ENCODE data around the gene KIRREL3.

The KIRREL3 gene

DNA sequence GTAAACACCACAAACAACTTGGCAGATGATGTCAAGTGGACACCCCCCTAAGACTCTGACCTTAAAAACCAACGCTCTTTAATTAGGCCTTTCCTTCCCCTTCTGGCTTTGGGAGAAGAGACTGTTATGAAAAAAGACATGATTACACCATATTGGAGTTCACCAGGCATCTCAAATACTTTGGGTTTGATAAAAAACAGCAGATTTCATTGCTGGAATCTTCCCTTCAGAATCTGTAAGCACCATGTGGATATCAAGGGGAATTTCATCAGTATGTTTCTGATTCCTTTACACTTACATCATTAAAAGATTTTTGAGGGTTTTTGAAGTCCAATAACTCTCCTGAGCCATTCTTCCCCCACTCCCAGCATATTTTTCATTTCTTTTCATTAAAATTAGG lies 85.6 kb downstream of the KIRREL3 start:
- peak; percentile 34 for DNase-seq (ENCODE audit: low read depth)

DNA sequence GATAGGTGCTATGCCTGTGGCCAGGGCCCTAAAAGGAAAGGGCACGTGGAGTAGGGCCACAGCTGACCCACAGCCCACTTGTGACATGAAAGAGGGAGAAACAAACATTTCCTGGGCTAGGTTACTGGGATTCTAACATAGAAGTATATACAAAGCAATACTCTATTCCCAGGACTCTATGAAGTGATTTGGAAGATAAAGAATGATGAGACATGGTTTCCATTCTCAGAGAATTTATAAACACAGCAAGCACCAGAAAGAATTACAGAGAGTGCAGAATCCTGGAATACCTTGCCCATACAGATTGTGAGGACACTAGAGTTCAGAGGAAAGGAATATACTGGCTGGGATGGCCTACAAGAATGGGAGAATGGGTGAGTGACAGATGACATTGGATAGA lies 86.4 kb downstream of the KIRREL3 start:
- DNase-seq (ENCODE audit: low read depth), result no peak

DNA sequence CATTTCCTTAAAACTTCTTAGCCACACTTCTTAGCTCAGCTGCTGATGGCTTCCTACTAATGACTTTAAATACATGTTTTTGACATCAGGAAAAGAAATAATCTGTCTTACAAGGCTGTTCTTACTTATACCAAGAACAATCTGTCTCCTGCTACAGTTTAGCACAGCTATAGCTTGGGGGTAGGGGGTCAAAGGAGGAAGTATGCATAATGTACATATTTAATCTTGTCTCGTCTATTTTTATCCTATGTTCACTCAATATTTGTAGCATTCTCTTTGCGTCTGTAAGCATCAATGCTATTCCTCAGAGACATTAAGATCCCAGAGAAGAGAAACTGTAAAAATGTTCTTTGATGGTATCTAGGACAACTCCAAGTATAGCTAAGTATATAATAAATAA lies 96.0 kb downstream of the KIRREL3 start:
- DNase-seq (ENCODE audit: low read depth), result no peak

DNA sequence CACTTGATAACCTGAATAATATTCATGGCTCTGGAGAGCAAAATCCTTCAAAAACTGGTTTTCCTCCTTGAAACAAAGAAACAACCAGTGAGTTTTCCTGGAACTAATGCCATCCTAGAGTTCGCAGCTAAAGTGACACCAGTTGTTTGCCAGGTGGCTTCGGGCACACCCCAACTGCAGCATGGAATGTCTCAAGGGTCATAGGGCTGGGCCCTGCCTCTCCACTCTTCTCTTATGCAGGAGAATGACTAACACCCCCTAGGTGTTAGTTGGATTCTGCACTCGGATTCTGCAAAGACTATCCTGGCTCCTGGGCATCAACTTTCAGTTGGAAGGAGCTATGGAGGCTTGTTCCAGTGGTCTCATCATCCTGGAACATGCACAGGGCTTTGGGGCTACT lies 98.8 kb downstream of the KIRREL3 start:
- DNase-seq (ENCODE audit: low read depth), result no peak

DNA sequence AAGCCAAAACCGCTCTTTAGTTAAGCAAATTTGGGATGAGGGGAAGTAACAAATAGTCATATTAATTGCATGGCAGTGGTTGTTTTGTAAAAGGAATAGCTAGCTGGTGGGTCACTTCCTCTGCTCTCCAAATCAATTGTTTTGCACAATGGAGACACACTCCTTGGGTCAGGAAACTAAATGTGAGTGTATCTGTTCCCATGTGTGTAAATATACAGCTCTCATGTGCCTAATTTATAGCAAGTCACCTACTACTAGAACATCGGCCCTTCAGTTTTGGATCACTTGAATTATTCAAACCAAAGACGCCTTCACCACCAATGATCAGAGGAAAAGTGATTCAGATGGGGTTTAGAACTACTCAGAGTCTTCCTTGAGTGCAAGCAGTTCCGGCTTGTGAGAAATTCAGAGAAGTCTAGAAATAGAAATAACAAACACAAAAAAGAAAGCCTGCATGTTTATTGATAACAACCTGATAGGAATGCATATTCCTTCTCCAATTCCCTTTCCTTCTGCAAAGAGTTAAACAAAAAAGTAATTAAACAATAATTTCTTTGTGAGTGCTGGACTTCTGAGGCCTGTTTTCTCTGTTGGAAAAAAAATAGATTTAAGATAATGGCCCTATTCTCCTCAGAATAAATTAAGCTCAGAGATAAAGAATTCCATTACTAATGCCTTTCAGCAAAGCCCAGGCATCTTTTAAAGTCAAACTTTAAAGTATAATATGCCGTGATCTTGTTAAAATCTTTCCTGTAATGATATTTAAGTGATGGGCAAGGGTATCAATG lies 100.4 kb downstream of the KIRREL3 start:
- DNase-seq (ENCODE audit: low read depth), result no peak

DNA sequence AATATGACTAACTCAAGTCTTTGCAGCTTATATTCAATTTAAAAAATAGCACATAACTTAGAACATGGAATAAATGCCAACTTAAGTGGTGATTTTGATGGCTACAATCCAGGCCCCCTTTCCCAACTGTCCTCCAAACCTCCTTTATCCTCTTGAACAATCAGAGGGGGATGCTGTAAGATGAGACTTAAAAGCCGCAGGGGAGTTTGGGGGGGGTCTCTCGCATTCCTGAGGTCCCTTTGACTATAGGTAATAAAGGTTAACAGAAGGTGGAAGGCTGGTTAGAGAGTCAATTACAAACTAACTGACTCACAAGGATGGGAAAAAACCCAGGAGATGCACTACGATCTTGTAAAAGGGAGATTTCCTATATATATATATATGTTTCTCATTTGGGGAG lies 101.8 kb downstream of the KIRREL3 start:
- DNase-seq (ENCODE audit: low read depth), result no peak

DNA sequence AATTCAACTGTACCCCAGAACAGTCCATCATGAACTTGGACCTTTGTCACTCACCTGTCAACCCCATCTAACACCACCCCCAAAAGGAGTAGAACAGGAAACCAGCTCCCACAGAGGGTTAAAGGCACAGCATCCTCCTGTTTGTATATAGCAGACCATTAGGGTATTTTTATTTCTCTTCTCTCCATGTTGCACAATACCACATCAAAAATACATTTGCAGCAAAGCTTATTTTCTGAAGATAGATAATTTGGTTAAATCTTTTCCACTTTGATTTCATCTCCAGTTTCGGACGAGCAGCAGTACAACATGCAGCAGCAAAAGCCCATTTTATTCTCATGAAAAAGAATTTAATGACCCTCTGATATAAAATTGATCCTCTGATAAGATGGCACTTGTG lies 103.1 kb downstream of the KIRREL3 start:
- DNase-seq (ENCODE audit: low read depth), result no peak

DNA sequence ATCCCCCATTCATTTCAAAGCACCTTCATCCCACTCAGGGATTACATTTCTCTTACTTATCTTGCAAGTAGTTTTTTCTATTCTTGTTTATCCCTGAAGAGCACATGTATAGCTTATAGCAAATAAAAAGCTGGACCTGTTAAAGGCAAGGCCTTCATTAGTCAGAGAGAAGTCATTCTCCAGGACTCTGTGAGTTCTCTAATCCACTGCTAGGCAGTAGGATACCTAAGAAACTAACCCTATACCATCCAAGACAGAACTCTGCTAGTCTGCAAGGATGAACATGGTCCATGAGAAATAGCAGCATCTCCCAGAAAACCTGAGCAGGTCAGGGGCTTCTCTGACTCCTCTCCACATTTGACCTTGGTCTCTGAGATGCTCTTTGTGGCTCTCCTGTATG lies 104.5 kb downstream of the KIRREL3 start:
- no peak for DNase-seq (ENCODE audit: low read depth)

DNA sequence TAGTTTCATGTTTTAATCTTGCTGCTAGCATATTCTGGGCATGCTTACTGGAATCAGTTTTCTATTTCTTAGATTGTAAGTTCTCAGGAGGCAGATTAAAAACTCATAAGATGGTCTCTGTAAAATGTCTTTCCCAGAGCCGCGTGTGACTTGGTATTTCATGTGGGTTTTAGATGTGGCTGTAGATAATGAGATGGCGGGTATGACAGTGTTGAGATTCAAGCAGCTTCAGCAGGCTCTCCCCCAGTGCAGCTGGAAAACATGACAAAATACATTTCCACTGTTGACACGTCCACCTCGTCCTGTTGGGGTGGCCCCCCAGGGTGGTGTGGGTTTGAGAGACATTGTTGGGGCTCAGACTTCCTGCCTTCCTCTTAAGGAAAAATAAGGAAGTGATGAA lies 106.8 kb downstream of the KIRREL3 start:
- no peak for DNase-seq (ENCODE audit: low read depth)

DNA sequence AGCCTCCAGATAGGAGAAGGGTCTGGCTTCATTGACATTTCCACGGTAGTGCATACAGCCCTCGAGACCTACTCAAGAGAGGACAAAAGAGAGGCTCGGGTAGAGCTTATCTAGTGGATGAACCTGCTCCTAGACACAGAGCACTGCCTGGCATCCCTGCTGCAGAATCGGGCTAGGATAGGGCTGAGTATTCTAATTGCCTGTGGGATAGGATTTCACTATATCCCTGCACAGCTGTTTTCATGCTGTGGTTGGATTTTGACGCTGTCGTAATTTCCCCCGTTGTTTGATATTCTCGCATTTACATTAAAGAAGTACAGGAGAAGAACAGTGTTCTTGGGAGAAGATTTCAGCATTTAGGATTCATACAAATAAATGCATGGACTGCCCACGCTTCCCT lies 107.8 kb downstream of the KIRREL3 start:
- no peak for DNase-seq (ENCODE audit: low read depth)

DNA sequence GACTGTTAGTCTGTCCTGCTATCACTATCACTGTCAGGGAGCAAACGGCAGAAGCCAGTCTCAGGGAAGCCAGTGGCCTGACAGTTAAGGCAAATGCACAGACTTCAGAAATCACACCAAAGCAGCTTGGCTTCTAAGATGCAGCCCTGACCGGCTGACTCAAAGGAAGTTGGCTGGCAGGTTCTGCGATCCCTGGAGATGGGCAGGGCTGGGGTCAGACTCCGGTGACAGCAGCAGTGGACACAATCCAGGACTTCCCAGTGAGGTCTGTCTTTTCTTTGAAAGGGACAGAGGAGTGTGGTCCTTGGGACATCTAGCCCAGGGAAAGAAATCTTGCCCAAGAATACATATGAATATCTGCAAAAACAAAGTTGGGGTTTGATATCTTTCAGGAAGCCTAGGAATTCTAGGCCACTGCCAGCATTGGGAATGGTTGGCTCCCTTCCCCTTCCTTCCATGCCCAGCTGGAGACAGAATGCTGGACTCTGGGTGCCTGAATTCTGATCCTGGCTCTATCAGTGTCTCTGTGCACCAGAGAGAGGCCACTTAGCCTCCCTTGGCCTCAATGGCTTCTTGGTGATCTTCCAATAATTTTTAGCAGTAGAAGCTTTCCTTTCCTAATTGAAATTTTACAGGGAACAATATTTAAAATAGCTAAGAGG lies 108.9 kb downstream of the KIRREL3 start:
- no peak for DNase-seq (ENCODE audit: low read depth)

DNA sequence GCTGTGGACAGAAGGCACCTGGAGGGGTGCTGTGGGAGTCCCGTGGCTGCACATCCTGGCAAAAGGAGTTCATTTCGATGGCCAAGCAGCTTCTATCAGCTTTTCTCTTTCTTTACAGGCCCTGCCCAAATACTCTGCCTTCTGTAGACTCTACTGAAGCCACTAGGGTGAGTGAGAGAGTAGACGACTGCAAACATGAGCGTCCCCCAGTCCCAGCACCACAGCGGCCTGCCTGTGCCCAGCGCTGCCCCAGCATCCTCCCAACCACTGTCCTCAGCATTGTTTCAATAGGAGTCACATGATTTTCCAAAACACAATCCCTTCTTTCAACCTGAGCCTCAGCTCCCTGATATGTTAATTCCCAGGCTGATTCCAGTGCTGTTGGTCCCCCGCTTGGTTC lies 110.0 kb downstream of the KIRREL3 start:
- no peak for DNase-seq (ENCODE audit: low read depth)

DNA sequence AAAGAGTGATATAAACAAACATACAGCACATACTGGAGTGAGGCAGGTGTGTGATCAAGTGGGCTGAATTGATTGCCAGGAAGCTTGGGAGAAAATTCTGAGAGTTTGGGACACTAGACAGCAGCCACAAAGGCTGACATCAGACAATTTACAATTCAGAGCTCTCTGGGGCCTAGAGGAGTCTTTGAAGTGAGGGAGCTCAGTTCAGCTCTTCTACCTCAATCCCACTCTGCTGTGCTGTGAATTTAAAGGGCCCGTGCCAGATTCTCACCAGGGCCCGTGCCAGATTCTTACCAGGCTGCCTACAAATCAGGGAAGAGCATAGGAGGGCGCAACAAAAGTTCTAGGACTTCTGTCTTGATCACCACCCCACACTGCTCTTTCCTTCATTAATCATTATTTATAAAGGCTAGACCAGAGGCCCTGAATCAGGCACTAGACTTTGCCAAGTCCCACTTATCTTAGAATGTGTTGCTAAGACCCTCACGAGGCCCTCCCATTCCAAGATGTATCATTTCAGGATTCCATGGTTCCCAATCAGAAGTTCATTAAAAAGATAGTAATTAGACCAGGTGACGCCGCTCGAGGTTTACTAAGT lies 112.4 kb downstream of the KIRREL3 start:
- DNase-seq (ENCODE audit: low read depth), result no peak

DNA sequence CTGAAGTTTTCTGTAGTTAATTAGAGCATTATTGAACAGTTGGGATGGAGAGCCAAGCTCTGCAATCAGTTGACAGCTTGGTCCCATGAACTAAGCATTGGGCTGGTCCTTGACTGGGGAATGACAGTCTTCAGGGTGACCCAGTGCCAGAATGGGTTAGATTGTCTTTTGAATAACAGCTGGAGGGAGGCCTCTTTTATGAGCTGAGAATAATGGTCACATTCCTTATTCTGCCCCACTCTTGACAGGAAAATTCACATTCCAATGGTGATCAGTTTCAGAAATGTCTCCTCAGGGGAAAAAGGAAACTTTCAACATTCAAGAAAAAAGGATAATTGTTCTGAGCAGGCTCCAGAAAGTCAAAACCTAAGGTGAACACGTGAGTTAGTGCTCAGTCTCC lies 113.9 kb downstream of the KIRREL3 start:
- DNase-seq (ENCODE audit: low read depth), result no peak

DNA sequence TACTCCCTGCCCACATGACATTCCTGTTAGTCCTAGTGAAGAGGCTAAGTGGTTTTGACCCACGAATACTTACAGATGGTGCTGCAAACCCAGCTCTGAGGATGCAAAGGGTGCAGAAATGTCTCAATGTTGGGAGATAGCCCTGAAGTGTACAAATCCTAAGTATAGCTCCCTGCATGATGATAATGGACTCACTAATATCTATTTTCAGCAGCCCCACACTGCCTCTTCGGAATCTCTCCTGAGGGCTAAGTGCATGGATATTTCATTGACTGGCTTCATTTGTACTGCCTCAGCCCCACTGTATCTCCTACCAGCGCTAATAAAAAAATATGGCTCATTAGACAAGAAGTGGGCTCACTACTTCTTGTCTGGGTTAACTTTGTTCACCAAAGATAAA lies 114.5 kb downstream of the KIRREL3 start:
- DNase-seq (ENCODE audit: low read depth), result no peak

DNA sequence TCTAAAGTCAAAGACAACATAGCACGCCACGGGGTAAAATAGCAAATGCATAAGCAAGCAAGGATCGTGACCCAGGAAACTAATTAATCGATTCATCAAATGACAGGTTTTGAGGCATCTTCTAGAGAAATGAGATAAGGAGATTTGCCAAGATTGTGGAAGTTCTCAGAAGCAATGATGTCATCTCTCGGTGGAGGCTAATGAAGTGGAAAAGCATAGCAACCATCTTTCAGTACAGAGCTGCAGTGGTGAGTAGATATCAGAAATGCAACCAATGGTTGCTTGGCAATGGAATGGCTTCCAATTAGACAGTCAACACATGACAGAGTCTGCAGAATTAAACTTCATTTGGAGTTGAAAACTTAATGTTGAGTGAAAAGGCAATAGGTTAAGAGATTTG lies 116.0 kb downstream of the KIRREL3 start:
- no peak for DNase-seq (ENCODE audit: low read depth)

DNA sequence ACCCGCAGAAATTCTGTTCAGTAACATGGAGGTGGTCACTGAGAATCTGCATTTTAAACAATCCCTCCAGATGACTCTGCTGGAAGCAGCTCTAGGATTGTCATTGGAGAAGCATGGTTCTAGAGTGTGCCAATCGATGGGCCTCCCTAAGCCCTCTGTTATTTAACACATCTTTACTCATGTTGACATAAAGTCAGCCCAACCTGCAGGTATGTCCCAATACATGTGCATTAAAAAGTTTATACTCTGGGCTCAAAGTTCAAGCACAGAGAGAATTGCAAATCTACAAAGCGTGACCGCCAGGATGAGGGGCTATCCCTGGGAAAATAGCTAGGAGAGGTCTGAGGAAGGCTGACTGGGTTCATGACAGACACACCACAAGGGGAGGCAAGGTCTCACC lies 116.4 kb downstream of the KIRREL3 start:
- DNase-seq (ENCODE audit: low read depth), result no peak

DNA sequence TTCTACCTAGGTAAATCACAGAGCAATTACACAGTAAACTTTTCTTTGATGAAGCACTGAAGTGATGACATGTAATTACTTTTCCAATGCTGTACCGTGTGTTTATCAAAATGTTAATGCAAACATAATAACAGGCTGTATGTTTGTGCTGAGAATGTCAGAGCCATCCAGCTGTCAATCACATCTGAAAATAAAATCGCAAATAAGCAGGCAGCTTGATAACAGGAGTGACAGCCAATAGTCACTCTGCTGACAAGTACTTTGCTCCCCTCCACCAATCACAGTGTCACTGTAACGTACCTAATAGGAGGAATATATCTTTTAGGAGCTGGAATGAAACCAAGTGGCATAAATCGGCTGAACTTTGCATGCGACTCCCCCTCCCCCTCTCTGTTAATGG lies 119.7 kb downstream of the KIRREL3 start:
- DNase-seq (ENCODE audit: low read depth), result no peak

DNA sequence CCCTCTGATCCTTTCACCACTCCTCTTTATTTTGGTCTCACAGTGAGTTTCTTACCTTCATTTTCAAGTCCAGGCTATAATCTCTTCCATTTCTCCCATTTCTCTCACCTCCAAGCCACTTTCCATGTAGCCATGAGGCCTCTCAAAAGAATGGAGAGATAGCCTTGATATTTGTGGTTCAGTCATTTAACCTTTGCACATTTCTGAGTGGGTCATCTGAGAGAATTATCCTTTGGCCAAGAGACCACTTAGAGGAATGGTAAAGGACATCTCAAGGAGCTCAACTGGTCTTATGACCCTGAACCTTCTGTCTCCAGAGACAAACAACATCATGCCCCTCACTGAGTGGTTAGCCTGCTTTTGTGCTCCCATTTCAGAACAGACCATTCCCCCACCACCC lies 121.1 kb downstream of the KIRREL3 start:
- peak; percentile 3 for DNase-seq (ENCODE audit: low read depth)

DNA sequence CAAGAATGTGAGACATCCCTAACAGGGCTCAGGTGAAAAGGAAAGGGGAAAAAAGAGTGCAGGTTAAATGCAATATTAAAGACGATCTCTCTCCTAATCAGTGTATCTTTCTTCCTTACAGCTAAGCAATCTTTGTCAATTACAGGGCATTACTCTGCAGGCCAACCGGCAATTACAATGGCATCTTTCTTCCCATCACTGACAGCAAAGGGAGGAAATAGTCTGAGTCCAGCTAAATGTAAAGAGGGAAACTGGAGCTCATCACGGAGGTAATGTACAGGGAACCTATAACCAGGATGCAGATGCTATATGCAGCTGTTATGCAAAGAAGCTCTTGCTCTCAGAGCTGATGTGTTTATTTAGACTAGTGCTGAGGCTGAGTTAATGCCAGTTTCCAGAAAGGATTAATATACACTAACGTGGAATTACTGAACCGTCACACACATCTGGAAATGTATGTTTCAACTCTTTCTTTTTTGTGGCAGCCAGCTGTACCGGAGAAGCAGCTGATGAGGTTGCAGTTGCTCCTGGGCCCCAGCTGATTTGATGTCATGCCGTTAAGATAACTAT lies 121.6 kb downstream of the KIRREL3 start:
- DNase-seq (ENCODE audit: low read depth), result no peak

DNA sequence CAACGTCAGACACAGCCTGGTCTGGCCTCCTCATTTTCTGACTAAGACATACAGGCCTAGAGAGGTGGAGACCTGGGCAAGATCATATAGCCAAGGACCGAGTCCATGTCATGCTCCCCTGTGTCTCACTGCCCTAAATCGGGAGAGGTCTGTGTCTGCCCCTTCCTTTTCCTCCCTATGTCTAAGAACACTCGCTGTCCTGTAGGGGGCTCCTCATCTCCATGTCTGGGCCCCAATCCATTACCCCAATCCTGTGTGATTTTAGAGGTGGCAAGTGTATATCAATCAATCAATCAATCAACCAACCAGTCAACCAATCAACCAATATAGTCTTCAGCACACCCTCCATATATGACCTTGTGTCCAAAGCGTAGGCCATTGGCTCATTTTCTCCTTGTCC lies 125.7 kb downstream of the KIRREL3 start:
- no peak for DNase-seq (ENCODE audit: low read depth)

DNA sequence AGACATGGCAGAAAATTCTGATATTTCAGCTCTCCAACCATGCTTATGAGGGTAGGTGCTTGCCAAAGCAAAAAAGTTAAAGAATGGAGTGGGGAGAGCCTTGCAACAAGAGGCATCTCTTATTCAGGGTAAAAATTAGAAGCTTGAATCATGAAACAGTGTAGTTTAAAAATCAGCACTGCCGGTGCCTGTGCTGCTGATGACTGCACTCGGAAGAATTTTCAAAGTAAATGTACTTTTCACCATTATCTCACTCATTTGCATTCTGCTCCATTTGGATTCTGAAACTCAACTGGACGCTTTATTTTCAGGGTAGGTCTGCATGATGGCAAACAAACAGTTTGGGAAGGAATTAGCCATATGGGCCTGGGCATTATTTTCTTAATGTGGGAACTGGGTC lies 126.3 kb downstream of the KIRREL3 start:
- no peak for DNase-seq (ENCODE audit: low read depth)

DNA sequence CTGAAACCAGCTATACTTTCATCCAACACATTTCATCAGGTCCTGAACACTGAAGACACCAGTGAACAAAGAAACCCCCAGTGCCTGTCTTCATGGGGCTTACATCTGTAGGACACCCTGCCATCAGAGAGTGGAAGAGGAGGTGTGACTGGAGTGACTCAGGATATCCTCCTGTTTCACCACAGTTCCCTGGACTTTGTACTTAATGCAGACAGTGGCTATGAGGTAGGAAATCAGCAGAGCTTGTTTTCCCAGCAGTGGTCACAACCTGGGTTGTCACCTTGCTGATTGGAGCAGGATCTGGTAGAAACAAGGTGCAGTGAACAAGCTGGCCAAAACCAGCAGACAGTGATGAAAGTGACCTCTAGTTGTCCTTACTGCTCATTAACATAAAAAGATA lies 128.8 kb downstream of the KIRREL3 start:
- no peak for DNase-seq (ENCODE audit: low read depth)

Measured in amniotic epithelial cell (primary cell).